GM04504 (cell line): ENCODE measurements around the gene LAMB4.
"Not testable (repeated sequence)": the region's sequence is repeated elsewhere in the genome, so short reads cannot be mapped to it uniquely, and the experiment has no call there.

ENCODE experiments used
- DNase-seq: peaks from one replicate; pipeline ENCODE4 v3.0.0-alpha.2; 2012; ENCODE audit warnings: low read depth

LAMB4 gene

GRCh38 chr7:108048422-108048821 lies 81.7 kb downstream of the LAMB4 start:
- DNase-seq, result no peak

- no peak for DNase-seq
Observed at GRCh38 chr7:108046952-108047506, 83.1 kb downstream of the LAMB4 start.

DNA sequence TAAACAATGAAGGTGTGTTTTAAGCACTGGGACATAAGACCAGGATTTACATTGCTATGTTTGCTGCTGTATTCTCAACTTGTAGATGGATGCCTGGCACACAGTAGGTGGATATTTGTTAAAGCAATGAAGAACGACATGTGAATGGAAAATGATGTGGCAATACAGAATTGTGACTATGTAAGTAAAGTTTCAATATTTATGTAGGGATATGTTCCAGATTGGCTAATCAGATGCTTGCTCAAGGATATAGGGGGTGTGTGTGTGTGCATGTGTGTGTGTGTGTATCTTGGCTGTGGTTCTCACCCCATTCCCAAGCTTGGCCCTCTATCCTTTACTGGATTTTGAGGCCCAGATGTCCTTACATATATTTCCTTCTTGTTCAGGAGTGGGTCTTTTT lies 84.5 kb downstream of the LAMB4 start:
- no peak for DNase-seq

GRCh38 chr7:108045154-108045553 lies 85.0 kb downstream of the LAMB4 start:
- peak; percentile 16 for DNase-seq

GRCh38 chr7:108044345-108044744 lies 85.8 kb downstream of the LAMB4 start:
- no peak for DNase-seq

- DNase-seq, result no peak
Observed at GRCh38 chr7:108038986-108039385, 91.2 kb downstream of the LAMB4 start.

DNA sequence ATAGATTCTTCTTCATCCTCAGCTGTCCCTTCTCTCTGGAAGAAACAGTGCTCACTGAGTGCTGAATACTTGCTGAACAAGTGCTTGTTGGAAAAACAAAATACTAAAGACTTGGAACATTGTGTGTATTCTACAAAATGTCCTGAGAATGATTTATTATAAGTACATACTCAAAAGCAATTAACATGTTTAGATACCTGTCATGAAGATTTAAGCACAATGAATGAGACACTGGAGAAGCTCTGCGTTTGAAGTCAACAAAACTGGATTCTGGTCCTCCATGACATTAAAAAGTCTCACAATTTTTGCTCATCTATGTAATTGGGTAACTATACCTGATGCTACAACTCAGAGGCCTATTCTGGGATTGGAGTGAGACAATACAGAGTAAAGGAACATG lies 92.4 kb downstream of the LAMB4 start:
- DNase-seq, result no peak

DNA sequence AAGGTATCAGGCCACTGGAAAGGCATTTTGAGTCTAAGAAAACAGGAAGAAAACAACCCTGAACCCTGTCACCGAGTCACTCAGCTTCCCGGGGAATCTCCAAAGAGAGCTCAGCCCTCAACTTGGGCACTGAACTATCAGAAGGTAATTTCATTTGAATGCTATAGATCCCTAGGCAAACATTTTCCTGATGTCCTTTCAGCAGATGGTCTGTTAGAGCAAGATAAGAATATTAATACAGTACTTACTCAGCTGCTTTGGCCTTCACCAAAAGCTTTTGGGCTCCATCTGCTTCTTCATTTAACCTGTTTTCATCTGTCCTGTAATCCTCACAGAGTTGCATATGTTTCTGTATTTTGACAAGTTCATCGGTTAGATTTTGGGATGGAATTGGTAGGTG lies 93.0 kb downstream of the LAMB4 start:
- DNase-seq, result no peak

- no peak for DNase-seq
Observed at GRCh38 chr7:108034586-108034985, 95.6 kb downstream of the LAMB4 start.

DNA sequence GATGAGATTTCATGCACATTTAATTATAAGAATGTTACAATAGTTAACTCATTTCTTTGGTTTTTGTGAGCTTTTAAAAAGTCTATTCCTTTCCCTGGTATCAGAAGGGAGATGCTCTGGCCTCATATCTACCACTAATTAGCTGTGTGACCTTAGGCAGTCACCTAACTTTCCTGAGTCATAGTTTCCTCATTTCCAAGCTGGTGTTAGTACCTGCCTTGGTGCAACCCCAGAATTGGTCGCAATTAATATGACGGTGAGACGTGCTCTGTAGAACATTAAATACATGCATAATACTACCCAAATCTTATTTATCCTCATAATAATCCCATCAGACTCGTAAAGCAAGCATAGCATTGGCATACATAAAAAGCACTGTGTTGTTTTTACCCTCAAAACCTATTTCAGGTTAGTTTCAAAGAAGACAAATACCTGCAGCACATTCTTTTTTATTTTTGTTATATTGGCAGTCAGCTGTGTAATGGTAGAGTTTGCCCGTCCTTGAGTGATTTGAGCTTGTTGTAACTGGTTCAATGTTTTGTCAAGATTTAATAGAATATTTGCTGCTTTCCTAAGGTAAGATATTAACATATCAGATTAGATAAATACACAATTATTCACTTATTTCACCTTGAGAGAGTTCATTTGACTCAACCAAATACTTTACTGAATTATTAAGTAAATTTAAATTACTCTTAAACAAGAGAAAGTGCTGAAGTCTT lies 96.2 kb downstream of the LAMB4 start:
- DNase-seq, result no peak

DNA sequence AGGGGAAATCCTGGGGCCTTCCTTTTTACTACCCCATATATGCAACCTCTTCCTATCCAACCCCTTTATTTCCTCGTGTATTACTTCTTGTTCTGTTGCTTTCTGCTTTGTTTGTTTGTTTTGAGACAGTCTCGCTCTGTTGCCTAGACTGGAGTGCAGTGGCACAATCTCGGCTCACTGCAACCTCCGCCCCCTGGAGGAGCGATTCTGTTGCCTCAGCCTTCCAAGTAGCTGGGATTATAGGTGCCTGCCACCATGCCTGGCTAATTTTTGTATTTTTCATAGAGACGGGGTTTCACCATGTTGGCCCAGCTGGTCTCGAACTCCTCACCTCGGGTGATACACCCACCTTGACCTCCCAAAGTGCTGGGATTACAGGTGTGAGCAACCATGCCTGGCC lies 96.9 kb downstream of the LAMB4 start:
- DNase-seq, result not testable (repeated sequence)

GRCh38 chr7:108030516-108030915 lies 99.6 kb downstream of the LAMB4 start:
- DNase-seq, result no peak

DNA sequence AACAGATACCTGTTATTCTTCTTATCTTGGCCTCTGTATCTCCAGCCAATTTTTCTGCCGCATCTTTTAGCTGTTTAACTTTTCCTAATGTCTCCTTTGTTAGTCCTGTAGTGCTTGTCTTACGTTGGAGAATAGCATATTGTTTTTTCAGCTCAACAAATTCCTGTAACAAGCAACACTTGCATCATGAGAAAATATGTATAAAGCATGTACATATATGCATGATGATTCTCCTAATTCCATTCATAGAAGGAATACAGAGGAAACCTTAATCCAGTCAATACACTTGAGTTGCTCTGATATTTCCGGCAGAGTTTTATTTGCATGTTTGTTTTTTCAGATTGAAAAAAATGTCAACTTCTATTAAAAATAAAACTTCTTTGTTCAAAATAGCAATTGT lies 101.1 kb downstream of the LAMB4 start:
- DNase-seq, result no peak

GRCh38 chr7:108028111-108028510 lies 102.0 kb downstream of the LAMB4 start:
- no peak for DNase-seq

DNA sequence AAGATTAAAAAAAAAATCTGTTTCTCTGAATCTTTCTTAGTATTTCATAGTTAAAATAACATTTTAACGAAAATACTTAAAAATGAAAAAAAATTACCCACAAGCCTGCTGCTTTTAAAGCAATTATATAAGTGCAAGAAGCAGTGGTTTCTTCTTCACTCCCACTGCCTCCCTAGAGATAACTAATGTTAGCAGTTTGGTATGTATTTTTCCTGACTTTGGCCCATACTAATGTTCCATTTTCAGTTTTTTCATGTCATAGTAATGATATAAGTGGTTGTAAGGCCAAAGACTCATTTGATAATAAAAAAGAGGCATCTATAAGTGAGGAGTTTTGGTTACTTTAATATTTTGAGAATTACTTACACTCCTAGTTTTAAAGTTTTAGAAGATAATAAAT lies 102.9 kb downstream of the LAMB4 start:
- no peak for DNase-seq

DNA sequence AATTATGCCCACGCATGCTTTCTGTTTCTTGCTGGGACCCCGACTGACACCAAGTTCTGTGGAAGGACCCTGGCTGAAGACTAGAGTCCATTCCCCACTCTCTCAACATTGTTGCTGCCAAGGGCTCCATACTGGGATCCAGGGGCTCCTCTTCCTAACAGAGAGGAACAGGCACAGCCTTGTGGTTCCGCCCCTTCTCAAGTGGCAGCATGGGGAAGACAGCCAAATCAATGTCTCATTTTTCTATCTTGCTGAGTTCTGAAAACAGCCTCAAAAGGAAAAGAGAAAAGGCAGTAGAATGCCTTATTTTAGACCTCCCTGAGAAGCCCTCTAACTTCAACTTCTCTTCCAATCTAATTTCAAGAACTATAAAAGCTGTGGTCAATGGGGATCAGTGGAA lies 103.5 kb downstream of the LAMB4 start:
- no peak for DNase-seq

GRCh38 chr7:108026116-108026515 lies 104.0 kb downstream of the LAMB4 start:
- no peak for DNase-seq

DNA sequence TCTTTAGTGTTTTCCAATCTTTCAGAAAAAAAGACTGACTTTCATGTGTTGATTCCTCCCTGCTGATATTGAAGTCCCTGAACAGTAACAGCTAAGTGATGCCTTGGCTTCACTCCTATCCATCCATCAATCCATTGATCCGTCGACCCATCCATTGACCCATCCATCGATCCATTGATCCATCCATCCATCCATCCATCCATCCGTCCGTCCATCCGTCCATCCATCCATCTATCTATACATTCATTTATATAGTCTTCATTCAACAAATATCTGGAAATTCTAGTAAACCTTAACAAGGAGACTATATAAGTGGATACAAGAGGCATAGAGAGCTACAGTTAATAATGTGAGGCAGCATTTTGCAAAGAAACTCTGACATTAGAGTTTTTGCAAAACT lies 105.6 kb downstream of the LAMB4 start:
- no peak for DNase-seq

DNA sequence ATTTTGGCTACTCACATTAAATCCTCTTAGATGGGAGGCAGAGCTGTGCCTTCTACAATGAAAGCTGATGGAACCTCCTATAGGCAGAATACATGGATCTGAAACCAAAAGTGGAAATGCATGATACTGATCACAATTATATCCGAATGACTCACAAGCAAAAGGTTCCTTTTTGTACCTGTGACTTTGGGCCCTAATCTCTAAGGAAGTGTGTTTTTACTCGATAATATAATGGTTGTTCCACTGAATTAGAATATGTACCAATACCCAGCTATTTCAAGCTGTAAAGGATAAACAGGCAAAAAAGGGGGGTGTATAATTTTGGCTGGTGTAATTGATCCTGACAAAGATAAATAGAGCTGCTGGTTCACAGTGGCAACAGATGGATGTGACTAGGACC lies 109.6 kb downstream of the LAMB4 start:
- DNase-seq, result no peak

GRCh38 chr7:108018668-108019067 lies 111.5 kb downstream of the LAMB4 start:
- no peak for DNase-seq

- no peak for DNase-seq
Observed at GRCh38 chr7:108017776-108018151, 112.4 kb downstream of the LAMB4 start.

GRCh38 chr7:108016841-108017775 lies 113.1 kb downstream of the LAMB4 start:
- DNase-seq, result no peak

DNA sequence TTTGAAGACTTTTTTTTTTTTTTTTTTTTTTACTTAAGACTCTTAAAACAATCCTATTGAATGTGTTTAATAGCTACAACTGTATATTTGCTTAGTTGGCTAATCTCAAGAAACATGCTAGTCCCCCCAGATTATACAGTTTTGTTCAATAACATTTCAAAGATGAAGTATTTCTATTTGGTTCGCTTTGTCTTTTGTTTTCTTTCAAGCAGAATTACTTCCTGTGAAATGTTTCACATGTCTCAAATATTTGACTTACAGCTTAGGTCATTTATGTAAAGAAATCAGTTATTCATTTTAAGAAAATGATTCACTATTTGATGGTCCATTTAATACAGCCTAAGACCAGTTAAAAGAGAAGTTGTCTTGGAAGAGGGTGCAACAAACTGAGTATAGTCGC lies 114.4 kb downstream of the LAMB4 start:
- no peak for DNase-seq
